Activated CD4-positive, alpha-beta T cell treated with anti-CD3 and anti-CD28 coated beads, Interleukin-2, amount 10 ng/mL, durations not matched to agents 7 days and 5 days (primary cell): ENCODE results near the gene IL23A. TPM values are rescaled to one million over a fixed set of nuclear protein-coding genes. Genes with fewer than 3 reads are reported as not detected.
A peak's percentile ranks its signal among the peaks of the same experiment; 100 is the strongest.

Experiments
- CTCF ChIA-PET: fragments of 350-600 bp; sonication (Branson Sonifier 250); formaldehyde crosslinking; loops from one replicate; lab custom pipeline; 2021; ENCODE audit warnings: antibody characterized with exemption; lab: Charles Lee
- POLR2A ChIA-PET: fragments of 350-600 bp; sonication (Branson Sonifier 250); formaldehyde crosslinking; loops from one replicate; lab custom pipeline; 2021; ENCODE audit warnings: antibody characterized with exemption; lab: Charles Lee
- DNase-seq: peaks from one replicate; pipeline ENCODE4 v3.0.0-alpha.2; 2020
- H3K27ac Mint-ChIP-seq: one replicate; pipeline ENCODE4 v1.8.0; 2021; ENCODE audit warnings: mild to moderate bottlenecking, moderate library complexity, mixed read lengths
- H3K27me3 Mint-ChIP-seq: one replicate; pipeline ENCODE4 v1.8.0; 2021; ENCODE audit warnings: mixed read lengths
- H3K36me3 Mint-ChIP-seq: one replicate; pipeline ENCODE4 v1.8.0; 2021; ENCODE audit warnings: low read depth, mixed read lengths
- H3K4me1 Mint-ChIP-seq: one replicate; pipeline ENCODE4 v1.8.0; 2021; ENCODE audit warnings: mixed read lengths
- H3K4me3 Mint-ChIP-seq: one replicate; pipeline ENCODE4 v1.8.0; 2021; ENCODE audit warnings: mild to moderate bottlenecking, moderate library complexity, mixed read lengths
- H3K9me3 Mint-ChIP-seq: one replicate; pipeline ENCODE4 v1.8.0; 2021; ENCODE audit warnings: mixed read lengths
- total RNA-seq, 2 experiments: library from RNA; stranded (reverse); gene quantifications; one replicate each; pipeline ENCODE4 v1.2.3, GENCODE V29; 2021

IL23A gene
- total RNA-seq, result 1 to 10 TPM; 6.1 to 8.0 TPM

DNA sequence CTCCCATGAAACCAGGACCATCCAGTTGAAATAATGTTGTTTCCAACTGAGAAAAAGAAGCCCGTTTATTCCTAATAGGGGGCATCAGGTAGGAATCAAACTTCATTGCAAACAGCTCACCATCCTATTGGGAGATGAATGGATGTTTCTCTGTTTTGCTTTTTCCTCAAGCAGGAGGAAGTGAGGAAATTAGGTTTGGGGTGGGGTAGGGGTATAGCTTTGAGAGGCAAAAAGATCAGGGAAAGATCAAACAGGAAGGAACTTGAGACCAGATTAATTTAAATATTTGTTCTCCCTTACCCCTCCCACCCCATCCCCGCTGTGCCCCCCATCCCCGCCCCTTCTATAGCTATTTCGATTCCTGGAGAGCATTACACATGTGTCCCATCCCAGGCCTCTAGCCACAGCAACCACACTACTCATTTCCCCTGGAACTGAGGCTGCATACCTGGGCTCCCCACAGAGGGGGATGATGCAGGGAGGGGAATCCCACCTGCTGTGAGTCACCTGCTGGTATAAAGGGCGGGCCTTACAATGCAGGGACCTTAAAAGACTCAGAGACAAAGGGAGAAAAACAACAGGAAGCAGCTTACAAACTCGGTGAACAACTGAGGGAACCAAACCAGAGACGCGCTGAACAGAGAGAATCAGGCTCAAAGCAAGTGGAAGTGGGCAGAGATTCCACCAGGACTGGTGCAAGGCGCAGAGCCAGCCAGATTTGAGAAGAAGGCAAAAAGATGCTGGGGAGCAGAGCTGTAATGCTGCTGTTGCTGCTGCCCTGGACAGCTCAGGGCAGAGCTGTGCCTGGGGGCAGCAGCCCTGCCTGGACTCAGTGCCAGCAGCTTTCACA, at the start of gene IL23A:
Gene IL23A (plus strand): TSS at position 577 of the 850 bp plus-strand sequence. CDS start 161 bp downstream, at position 738.
- ChIA-PET POLR2A (interaction anchor here (0.6 to 1.6 kb wide), 6 partner anchors 12 to 433 kb away, joined by 3 to 10 read pairs (median 3); partner anchors contain the start of gene STAT2), CTCF (interaction anchor here (0.5 to 2.6 kb wide), 12 partner anchors 9 to 914 kb away, joined by 3 to 11 read pairs (median 4); partner anchors contain the start of genes ANKRD52, CNPY2 and SMARCC2)
- no peaks in the 10 kb centered on the region for H3K9me3 Mint-ChIP-seq
- peaks cover 53% of the 10 kb centered on the region for H3K4me1 Mint-ChIP-seq
- H3K27ac Mint-ChIP-seq, result peak within 1 kb of the TSS; percentile 97
- peaks cover 36% of the 10 kb centered on the region for H3K36me3 Mint-ChIP-seq
- no peaks in the 10 kb centered on the region for H3K27me3 Mint-ChIP-seq
- H3K4me3 Mint-ChIP-seq, result peak within 1 kb of the TSS; percentile 73
- peak; percentile 83 for DNase-seq

DNA sequence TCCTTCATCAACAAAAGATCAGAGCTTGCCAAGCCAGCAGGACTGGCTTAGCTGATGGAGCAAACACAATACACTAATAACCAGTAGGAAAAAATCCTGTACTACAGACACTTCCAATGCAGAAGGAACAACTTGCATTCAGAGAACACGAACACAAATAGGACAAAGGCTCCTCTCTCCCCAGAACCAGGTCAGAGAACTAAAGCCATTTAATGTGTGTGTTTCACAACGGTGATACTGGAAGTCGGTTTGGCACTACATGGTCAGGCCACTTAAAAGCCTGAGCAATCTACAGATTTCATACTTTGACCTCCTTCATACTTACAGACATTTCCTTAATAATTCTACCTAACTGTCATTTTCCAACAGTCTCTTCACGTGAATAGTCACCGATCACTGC, 44.9 kb upstream of the IL23A start:
- Mint-ChIP-seq H3K27me3 (no peaks in the 10 kb centered on the region), H3K9me3 (no peaks in the 10 kb centered on the region), H3K4me3 (no peak overlapping the region), H3K36me3 (peaks cover 41% of the 10 kb centered on the region), H3K27ac (no peak overlapping the region), H3K4me1 (peaks cover 65% of the 10 kb centered on the region)
- ChIA-PET POLR2A (no interaction called here), CTCF (interaction anchor here (1.3 kb wide), 1 partner anchor 34 kb away, joined by 3 read pairs; no protein-coding TSS in a partner anchor)
- DNase-seq, result no peak

DNA sequence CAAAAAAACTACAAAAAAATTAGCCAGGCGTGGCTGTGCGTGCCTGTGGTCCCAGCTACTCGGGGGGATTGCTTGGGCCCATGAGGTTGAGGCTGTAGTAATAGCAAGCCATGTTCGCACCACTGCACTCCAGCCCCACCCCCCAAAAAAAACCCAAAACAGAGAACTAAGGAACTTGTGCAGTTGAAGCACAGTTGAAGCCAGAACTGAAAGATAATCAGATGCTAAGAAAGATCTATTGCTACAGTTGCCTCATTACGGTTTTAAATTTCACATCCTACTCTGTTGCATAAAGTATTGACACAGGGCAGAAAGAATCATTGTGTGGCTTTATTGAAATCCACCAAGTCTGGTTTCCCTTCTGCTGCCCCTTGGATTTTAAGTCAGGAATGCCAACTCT, 42.4 kb upstream of the IL23A start:
- ChIA-PET CTCF (interaction anchor here (0.6 to 1.8 kb wide), 4 partner anchors 14 to 78 kb away, joined by 3 to 5 read pairs (median 3); partner anchors contain the start of gene ANKRD52), POLR2A (no interaction called here)
- no peaks in the 10 kb centered on the region for H3K9me3 Mint-ChIP-seq
- no peak for DNase-seq
- peaks cover 60% of the 10 kb centered on the region for H3K4me1 Mint-ChIP-seq
- no peak overlapping the region for H3K4me3 Mint-ChIP-seq
- peak overlapping the region; percentile 76 for H3K27ac Mint-ChIP-seq
- H3K36me3 Mint-ChIP-seq, result peaks cover 28% of the 10 kb centered on the region
- no peaks in the 10 kb centered on the region for H3K27me3 Mint-ChIP-seq

- ChIA-PET POLR2A (no interaction called here), CTCF (interaction anchor here (1.5 to 2.3 kb wide), 4 partner anchors 8 to 77 kb away, joined by 3 to 8 read pairs (median 4); partner anchors contain the start of gene CNPY2)
- no peak for DNase-seq
- peak overlapping the region; percentile 11 for H3K27ac Mint-ChIP-seq
- peaks cover 60% of the 10 kb centered on the region for H3K4me1 Mint-ChIP-seq
- H3K27me3 Mint-ChIP-seq, result no peaks in the 10 kb centered on the region
- H3K4me3 Mint-ChIP-seq, result no peak overlapping the region
- H3K9me3 Mint-ChIP-seq, result no peaks in the 10 kb centered on the region
- peaks cover 24% of the 10 kb centered on the region for H3K36me3 Mint-ChIP-seq
Measured at GRCh38 chr12:56297400-56297799, 41.3 kb upstream of the IL23A start.

DNA sequence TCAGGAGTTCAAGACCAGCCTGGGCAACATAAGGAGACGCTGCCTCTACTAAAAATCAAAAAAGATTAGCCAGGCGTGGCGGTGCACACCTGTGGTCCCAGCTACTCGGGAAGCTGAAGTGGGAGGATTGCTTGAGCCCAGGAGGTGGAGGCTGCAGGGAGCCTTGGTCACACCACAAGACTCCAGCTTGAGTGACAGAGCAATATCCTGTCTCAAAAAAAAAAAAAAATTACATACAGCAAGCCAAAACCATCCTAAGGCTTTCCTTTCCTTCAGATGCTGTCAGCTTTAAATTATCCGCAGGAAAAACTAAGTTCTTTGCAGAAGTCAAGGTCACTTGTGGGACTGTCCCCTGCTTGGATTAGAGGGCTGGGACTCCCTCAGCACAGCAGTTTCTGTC, 39.9 kb upstream of the IL23A start:
- peak overlapping the region; percentile 89 for H3K4me3 Mint-ChIP-seq
- peak overlapping the region; percentile 97 for H3K27ac Mint-ChIP-seq
- DNase-seq, result no peak
- peaks cover 22% of the 10 kb centered on the region for H3K36me3 Mint-ChIP-seq
- H3K4me1 Mint-ChIP-seq, result peaks cover 57% of the 10 kb centered on the region
- H3K9me3 Mint-ChIP-seq, result no peaks in the 10 kb centered on the region
- H3K27me3 Mint-ChIP-seq, result no peaks in the 10 kb centered on the region
- ChIA-PET POLR2A (interaction anchor here (0.6 kb wide), 1 partner anchor 14 kb away, joined by 3 read pairs; no protein-coding TSS in a partner anchor), CTCF (interaction anchor here (0.7 to 2.3 kb wide), 9 partner anchors 10 to 134 kb away, joined by 3 to 8 read pairs (median 5); partner anchors contain the start of genes CNPY2 and RNF41)

DNA sequence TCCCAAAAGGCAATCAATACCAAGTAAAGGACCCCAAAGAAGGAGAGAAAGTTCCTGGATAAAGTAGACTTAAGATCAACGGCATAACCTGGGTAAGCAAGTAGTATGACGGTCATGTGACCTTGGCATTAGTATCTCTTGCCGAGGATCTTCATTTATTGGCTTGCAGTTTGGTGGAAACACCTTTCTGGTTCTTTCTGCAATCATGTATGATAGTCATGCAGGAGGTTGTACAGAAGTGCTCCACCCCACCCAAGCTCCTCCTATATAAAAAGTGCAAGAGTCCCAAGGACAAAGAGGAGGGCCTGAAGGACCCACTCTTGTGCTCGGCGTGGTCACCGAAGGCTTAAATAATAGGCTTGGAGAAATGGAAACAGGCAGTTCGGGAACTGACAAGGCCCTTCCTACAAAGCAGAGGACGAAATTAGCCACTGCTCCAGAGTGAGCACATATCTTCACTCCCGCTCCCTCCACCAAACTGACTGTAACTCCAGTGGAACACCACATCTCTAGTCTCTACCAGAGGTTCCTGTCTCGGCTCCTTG, 39.3 kb upstream of the IL23A start:
- peaks cover 22% of the 10 kb centered on the region for H3K36me3 Mint-ChIP-seq

GRCh38 chr12:56299853-56300643, 38.6 kb upstream of the IL23A start, which contains the start of gene CS:
Gene CS, minus strand, starts transcription at chr12:56300330. Its CDS starts 129 bp downstream, at chr12:56300201.
- Mint-ChIP-seq H3K36me3 (peaks cover 24% of the 10 kb centered on the region), H3K27ac (peak within 1 kb of the TSS; percentile 97), H3K27me3 (no peaks in the 10 kb centered on the region), H3K4me1 (peaks cover 51% of the 10 kb centered on the region), H3K4me3 (peak within 1 kb of the TSS; percentile 89), H3K9me3 (no peaks in the 10 kb centered on the region)
- ChIA-PET CTCF (interaction anchor here (0.6 to 1.9 kb wide), 4 partner anchors 11 to 110 kb away, joined by 3 to 5 read pairs (median 4); partner anchors contain the start of gene ANKRD52), POLR2A (no interaction called here)
- peak; percentile 99 for DNase-seq

More for the DNA sequence above, 39.3 kb upstream of the IL23A start:
- Mint-ChIP-seq H3K9me3 (no peaks in the 10 kb centered on the region), H3K4me1 (peaks cover 53% of the 10 kb centered on the region), H3K27me3 (no peaks in the 10 kb centered on the region), H3K4me3 (peak overlapping the region; percentile 89), H3K27ac (peak overlapping the region; percentile 97)
- ChIA-PET POLR2A (no interaction called here), CTCF (interaction anchor here (1.0 to 2.3 kb wide), 7 partner anchors 12 to 109 kb away, joined by 3 to 8 read pairs (median 5); partner anchors contain the start of genes ANKRD52, CNPY2 and RNF41)
- peak; percentile 47 for DNase-seq

- peaks cover 51% of the 10 kb centered on the region for H3K4me1 Mint-ChIP-seq
- H3K36me3 Mint-ChIP-seq, result peaks cover 24% of the 10 kb centered on the region
- H3K27me3 Mint-ChIP-seq, result no peaks in the 10 kb centered on the region
- H3K27ac Mint-ChIP-seq, result peak overlapping the region; percentile 97
- DNase-seq, result no peak
- H3K9me3 Mint-ChIP-seq, result no peaks in the 10 kb centered on the region
- H3K4me3 Mint-ChIP-seq, result peak overlapping the region; percentile 89
- ChIA-PET CTCF (interaction anchor here (0.6 kb wide), 1 partner anchor 45 kb away, joined by 3 read pairs; no protein-coding TSS in a partner anchor), POLR2A (no interaction called here)
Measured at GRCh38 chr12:56300644-56301464, 37.8 kb upstream of the IL23A start.

GRCh38 chr12:56304276-56304675, 34.4 kb upstream of the IL23A start:
- DNase-seq, result no peak
- Mint-ChIP-seq H3K36me3 (peaks cover 9% of the 10 kb centered on the region), H3K9me3 (no peaks in the 10 kb centered on the region), H3K4me3 (no peak overlapping the region), H3K27ac (no peak overlapping the region), H3K27me3 (no peaks in the 10 kb centered on the region), H3K4me1 (peaks cover 20% of the 10 kb centered on the region)
- CTCF ChIA-PET, result interaction anchor here (1.4 to 1.7 kb wide), 2 partner anchors 9 to 115 kb away, joined by 3 to 5 read pairs; partner anchors contain the start of gene SMARCC2
- POLR2A ChIA-PET, result no interaction called here

- no peaks in the 10 kb centered on the region for H3K9me3 Mint-ChIP-seq
- H3K4me1 Mint-ChIP-seq, result peaks cover 19% of the 10 kb centered on the region
- ChIA-PET CTCF (interaction anchor here (0.6 to 1.7 kb wide), 5 partner anchors 8 to 523 kb away, joined by 3 to 5 read pairs (median 3); partner anchors contain the start of gene SMARCC2), POLR2A (no interaction called here)
- H3K4me3 Mint-ChIP-seq, result no peak overlapping the region
- no peaks in the 10 kb centered on the region for H3K27me3 Mint-ChIP-seq
- no peak for DNase-seq
- H3K27ac Mint-ChIP-seq, result no peak overlapping the region
- peaks cover 15% of the 10 kb centered on the region for H3K36me3 Mint-ChIP-seq
Measured at GRCh38 chr12:56304872-56305590, 33.7 kb upstream of the IL23A start.
